GM19463 (cell line): ENCODE results near the gene TCFL5.

Source experiments
- ATAC-seq: cut with Tn5 transposase; IDR thresholded peaks from one replicate; pipeline ENCODE4 v1.9.1; 2021; ENCODE audit warnings: mild to moderate bottlenecking, moderate library complexity; ENCODE audit not compliant: unreplicated experiment

Gene TCFL5

GRCh38 chr20:62824476-62825332, 36.9 kb downstream of the TCFL5 start:
- ATAC-seq: peak; percentile 46

- no peak for ATAC-seq
These were observed 37.7 kb downstream of the TCFL5 start for GRCh38 chr20:62823688-62824475.

DNA sequence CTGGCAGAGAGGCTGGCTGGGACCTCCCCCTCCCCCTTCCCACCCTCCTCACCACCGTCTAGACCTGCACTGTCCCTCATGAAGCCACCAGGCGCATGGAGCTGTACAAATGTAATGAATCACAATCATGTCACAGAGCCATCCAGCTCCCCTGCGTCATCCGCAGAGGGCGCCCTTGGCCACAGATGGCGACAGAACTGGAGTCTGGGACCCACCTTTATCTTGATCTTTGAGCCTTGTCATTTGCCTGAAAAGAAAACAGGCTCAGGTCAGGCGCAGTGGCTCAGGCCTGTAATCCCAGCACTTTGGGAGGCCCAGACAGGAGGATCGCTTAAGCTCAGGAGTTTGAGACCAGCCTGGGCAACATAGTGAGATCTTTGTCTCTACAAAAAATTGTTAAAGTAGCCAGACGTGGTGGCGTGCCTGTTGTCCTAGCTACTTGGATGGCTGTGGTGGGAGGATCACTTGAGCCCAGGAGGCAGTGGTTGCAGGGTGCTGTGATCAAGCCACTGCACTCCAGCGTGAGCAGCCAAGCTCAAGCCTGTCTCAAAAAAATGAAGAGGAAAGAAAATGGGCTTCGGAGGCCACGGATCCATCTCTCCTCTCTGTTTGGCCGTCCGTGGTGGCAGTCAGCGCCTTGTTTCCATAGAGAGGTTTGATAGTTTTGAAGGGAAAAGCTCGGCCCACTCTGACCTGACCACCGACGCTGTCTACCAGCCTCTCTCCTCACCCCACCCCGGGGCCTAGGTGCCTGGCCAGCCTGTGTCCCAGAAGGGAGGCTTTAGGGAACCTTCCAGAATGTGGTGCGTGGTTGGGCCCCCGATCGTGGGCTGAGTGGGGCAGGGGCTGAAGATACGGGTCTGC, 38.6 kb downstream of the TCFL5 start:
- peak; percentile 71 for ATAC-seq

DNA sequence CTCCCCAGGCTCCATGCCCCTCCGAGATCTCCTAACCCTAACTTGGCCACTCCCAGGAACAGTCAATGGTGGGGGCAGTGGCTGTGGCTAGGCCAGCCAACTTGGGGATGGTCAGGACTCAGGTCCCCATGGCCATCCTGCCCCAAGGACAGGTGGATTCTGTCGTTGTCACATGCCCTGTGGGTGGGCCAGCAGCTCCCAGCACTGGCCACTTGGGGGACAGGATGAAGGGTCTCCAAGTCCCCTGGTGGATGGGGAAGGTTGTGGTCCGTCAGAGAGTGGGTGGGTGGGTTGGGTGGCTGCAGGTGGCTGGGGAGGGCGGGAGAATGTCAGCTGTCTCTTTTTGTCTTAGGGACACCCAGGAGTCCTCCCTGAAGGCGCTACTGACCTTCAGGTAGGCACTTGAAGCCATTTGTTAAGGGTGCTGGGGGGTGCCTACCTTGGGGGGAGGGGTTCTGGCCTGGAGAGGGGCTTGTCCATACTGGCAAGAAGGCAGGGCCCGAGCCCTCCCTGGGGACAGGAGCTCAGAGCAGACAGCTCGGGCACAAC, 39.3 kb downstream of the TCFL5 start:
- no peak for ATAC-seq

DNA sequence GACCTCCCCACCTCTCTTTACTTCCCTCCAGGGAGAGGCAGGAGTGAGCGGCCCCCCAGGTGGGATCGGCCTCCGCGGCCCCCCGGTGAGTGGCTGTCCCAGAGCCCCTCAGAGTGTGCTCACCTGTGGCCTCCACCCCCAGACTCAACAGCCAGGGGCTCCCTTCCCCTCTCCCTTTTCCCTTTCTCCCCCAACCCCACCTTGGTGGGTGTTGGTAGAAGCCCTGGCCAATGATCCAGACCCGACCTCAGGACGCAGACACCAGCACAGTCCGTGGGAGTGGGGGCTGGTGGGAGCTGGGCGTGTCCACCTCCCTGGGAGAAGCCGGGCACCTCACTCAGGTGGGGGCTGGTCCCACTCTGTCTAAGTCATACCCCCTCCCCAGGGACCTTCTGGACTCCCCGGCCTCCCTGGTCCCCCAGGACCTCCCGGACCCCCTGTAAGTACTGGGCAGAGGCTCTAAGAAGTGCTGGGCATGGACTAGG, 39.9 kb downstream of the TCFL5 start:
- ATAC-seq: no peak

- no peak for ATAC-seq
These were observed 40.5 kb downstream of the TCFL5 start for GRCh38 chr20:62820962-62821725.

- no peak for ATAC-seq
These were observed 41.2 kb downstream of the TCFL5 start for GRCh38 chr20:62820208-62820961.

DNA sequence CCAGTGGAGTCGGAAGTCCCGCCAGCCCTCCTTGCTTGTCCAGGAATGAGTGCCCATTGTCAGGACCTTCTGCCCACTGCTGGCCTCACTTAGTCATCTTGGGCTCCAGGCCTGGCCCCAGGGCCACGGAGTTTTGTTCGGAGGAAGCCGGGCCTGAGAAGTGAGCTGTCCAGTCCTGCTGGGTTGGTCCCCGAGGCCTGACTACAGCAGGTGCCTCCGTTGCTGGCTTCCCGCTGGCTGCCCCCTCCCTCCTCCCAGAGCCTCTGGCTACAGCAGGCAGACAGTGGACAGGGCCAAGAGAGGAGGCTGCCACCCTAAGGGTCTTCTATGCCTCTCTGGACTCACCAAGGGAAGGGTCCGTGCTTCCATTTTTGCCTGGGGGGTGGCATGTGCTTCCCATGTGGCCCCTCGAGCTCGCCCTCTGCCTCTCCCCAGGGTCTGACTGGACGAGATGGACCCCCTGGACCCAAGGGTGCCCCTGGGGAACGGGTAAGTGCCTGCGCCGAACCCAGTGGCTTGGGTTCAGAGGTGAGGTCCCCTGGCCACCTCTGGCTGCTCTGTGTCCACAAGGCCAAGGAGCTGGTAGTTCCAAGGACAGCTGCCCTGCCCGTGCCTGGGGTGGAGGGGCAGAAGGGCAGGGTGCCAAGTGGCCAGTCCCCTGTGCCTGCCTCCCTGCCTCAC, 42.0 kb downstream of the TCFL5 start:
- no peak for ATAC-seq

GRCh38 chr20:62818592-62819493, 42.8 kb downstream of the TCFL5 start:
- ATAC-seq: no peak

DNA sequence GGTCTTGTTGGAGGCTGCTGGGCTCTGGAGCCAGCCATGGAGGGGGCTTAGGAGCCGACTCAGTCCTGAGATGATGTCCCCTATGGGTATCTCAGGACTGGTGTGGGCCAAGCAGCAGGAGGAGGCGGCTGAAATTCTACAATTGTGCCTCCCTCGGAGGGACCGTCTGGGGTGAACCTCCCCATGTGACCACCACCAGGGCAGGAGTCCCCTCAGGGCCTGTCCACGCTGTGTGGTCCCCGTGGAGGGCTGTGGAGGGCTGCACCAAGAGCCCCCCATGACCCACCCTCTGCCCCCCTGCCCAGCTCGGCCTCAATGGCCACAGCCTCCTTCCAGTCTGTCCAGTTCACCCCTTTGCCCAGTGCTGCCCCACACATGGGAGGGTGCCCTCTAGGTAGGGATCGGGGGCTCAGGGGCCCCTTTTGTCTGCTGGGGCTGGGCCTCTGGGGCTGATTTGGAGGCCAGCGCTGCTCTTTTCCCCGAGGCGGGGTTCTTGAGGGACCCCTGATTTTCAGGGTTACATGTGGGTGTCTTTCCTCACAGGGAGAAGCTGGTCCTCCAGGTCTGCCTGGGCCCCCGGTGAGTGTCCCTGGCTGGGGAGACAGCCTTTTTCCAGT, 43.5 kb downstream of the TCFL5 start:
- no peak for ATAC-seq

- ATAC-seq: no peak
These were observed 44.4 kb downstream of the TCFL5 start, which contains the start of gene COL9A3 for GRCh38 chr20:62816884-62817873. TSS of gene COL9A3 (plus strand) at chr20:62817050. CDS start at chr20:62817065, 15 bp downstream.

GRCh38 chr20:62816031-62816883, 45.4 kb downstream of the TCFL5 start:
- no peak for ATAC-seq

- ATAC-seq: no peak
These were observed 46.3 kb downstream of the TCFL5 start for GRCh38 chr20:62815066-62815991.

GRCh38 chr20:62814709-62815065, 46.9 kb downstream of the TCFL5 start:
- ATAC-seq: no peak
